ENCODE measurements around the gene MON2. TPM values are rescaled to one million over a fixed set of nuclear protein-coding genes. Genes with fewer than 3 reads are reported as not detected.

Gene MON2
- total and polyA plus RNA-seq, 7 donors = 4.9 to 18.2 (median 14.5) TPM

DNA sequence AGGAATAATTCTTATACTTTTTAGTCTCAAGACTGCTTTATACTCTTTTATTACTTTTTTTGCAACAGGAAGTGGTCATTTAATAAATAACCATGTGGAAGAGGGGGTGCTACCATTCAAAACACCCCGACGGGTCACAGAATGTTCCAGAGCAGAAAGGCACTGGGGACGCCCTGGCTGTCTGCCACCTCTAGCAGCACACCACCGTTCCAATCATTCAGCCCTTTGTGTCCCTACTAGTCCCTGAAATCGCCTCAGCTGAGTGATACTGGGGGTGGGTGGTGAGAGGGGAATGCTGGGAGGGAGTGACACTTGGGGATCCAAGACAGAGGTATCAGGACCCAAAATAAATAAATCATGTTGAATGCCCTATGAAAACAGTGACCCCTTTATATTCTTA lies 52.4 kb downstream of the MON2 start:
- Histone ChIP-seq H3K4me3 (no peak overlapping the region), H3K9me3 (no peaks in the 10 kb centered on the region), H3K27me3 (ENCODE audit: insufficient read depth in 3 of 3, low read length in 2 of 3) (no peaks in the 10 kb centered on the region), H3K27ac (no peak overlapping the region), H3K4me1 (no peaks in the 10 kb centered on the region), H3K36me3 (ENCODE audit: insufficient read depth in 1 of 2, low read depth in 1 of 2) (peaks cover 0 to 59% of the 10 kb centered on the region in 2 donors)
- 73 to 77% (median 73%) methylated on average over 5 of the region's 5 CpGs for WGBS, 3 donors
- no peak for TF ChIP-seq CTCF (IDR thresholded peaks at IDR 0.05)
- ATAC-seq = no peak
- intact Hi-C loops (cut with DNase I) = no loop called here
- DNase-seq = no peak

GRCh38 chr12:62520361-62520760 lies 53.7 kb downstream of the MON2 start:
- ATAC-seq = no peak
- no peak overlapping the region for H3K27ac ChIP-seq
- intact Hi-C loops (cut with DNase I) = no loop called here
- no peaks in the 10 kb centered on the region for H3K9me3 ChIP-seq
- peaks cover 0 to 66% of the 10 kb centered on the region in 2 donors for H3K36me3 ChIP-seq (ENCODE audit: insufficient read depth in 1 of 2, low read depth in 1 of 2)
- DNase-seq = no peak
- TF ChIP-seq CTCF (IDR thresholded peaks at IDR 0.05) = no peak
- no peak overlapping the region for H3K4me3 ChIP-seq
- WGBS, 3 donors = 91 to 96% (median 94%) methylated on average over 5 of the region's 5 CpGs
- no peaks in the 10 kb centered on the region for H3K27me3 ChIP-seq (ENCODE audit: insufficient read depth in 3 of 3, low read length in 2 of 3)
- H3K4me1 ChIP-seq = no peaks in the 10 kb centered on the region

DNA sequence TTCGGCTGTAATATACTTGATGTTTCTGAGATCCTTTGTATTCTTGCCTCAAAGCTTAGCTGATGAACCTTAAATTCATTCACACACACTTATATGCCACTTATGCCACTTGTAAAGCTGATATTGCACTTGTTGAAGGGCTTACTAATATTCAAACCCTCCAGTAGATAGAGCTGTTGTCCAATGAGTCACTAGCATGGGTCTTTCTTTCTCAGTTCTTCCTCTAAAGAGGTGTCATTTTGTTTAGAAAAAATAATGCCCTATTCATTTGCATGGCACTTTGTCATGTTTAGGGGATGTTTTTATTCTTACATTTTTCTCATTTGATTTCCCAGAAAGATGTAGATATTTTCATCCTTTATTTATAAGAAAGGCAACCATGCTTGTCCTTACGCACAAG lies 56.4 kb downstream of the MON2 start:
- Histone ChIP-seq H3K9me3 (no peaks in the 10 kb centered on the region), H3K4me3 (no peak overlapping the region), H3K4me1 (no peaks in the 10 kb centered on the region), H3K27me3 (ENCODE audit: insufficient read depth in 3 of 3, low read length in 2 of 3) (no peaks in the 10 kb centered on the region), H3K36me3 (ENCODE audit: insufficient read depth in 1 of 2, low read depth in 1 of 2) (peaks cover 0 to 59% of the 10 kb centered on the region in 2 donors), H3K27ac (no peak overlapping the region)
- DNase-seq (no peak), ATAC-seq (no peak)
- TF ChIP-seq CTCF (IDR thresholded peaks at IDR 0.05) = no peak
- intact Hi-C loops (cut with DNase I) = no loop called here
- WGBS, 3 donors = 96 to 98% (median 97%) methylated on average over 2 of the region's 2 CpGs

DNA sequence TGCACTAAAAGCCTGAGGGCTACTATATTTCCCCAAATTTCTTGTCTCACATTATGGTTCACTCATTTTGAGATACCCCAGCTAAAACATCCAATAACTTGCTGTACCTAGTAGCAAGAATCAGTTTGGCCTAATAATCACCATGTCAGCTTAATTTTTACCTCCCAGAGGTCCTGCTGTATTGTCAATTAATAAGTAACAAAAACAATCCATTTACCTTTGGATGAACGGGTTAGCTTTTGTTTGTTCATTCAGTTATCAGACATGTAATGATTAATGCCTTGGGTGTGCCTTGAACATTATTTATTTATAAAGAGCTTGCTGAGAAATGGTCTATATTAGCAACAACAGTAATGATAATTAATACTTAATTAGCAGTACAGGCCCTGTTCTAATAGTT lies 57.0 kb downstream of the MON2 start:
- Histone ChIP-seq H3K4me3 (no peak overlapping the region), H3K27ac (no peak overlapping the region), H3K36me3 (ENCODE audit: insufficient read depth in 1 of 2, low read depth in 1 of 2) (peaks cover 0 to 56% of the 10 kb centered on the region in 2 donors), H3K27me3 (ENCODE audit: insufficient read depth in 3 of 3, low read length in 2 of 3) (no peaks in the 10 kb centered on the region), H3K9me3 (no peaks in the 10 kb centered on the region), H3K4me1 (no peaks in the 10 kb centered on the region)
- 88 to 96% (median 90%) methylated on average over 1 of the region's 1 CpG for WGBS, 3 donors
- no peak for TF ChIP-seq CTCF (IDR thresholded peaks at IDR 0.05)
- no peak for ATAC-seq
- intact Hi-C loops (cut with DNase I) = no loop called here
- DNase-seq = no peak

DNA sequence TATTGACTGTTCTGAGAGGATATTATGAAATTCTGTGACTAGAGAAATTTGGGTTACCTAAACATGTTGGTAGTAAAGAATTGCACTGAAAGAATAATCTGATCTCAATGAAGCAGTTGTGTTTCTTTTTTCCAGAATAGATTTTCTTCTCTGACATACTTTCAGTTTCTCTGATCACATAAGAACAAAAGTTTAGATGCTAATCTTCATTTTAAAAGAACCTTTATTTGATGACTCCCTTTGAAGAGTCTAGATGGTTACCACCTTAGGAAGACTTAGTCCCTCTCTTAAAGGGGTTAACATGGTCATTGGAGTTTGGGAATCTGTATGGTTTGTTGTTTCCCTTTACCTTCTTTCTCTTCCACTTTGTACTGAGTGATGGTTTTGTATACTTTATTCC lies 58.6 kb downstream of the MON2 start:
- Histone ChIP-seq H3K36me3 (ENCODE audit: insufficient read depth in 1 of 2, low read depth in 1 of 2) (peaks cover 0 to 54% of the 10 kb centered on the region in 2 donors), H3K27ac (no peak overlapping the region), H3K27me3 (ENCODE audit: insufficient read depth in 3 of 3, low read length in 2 of 3) (no peaks in the 10 kb centered on the region), H3K4me3 (no peak overlapping the region), H3K4me1 (no peaks in the 10 kb centered on the region), H3K9me3 (no peaks in the 10 kb centered on the region)
- DNase-seq = no peak
- TF ChIP-seq CTCF (IDR thresholded peaks at IDR 0.05) = no peak
- intact Hi-C loops (cut with DNase I) = no loop called here
- ATAC-seq = no peak

All from psoas muscle (tissue), 8 donors.